ENCODE data around the gene TEX13B. TPM values are rescaled to one million over a fixed set of nuclear protein-coding genes. Genes with fewer than 3 reads are reported as not detected.

TEX13B gene
- total RNA-seq = not detected in 3 replicates
- long read RNA-seq = 0 reads

DNA sequence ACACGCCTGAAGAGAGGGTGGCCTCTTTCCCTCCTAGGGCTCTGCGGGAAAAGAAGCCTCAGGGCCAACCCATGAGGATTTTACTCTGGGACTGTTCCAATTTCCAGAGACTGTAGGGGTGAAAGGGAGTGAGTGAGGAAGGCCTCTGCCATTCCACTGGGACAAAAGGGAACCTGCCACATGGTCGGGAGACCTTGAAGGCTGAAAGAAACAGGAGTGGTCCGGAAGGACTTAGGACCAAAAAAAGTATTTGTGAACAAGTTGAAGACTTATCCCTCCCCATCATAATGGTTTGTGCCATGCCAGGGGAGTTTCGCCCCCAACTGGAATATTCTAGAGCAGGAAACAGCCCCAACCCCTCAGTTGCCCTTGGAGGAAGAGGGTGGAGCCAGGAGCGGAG, at the start of gene TEX13B:
TEX13B (minus strand) TSS at position 15 of the 400 bp plus-strand sequence. CDS start 243 bp downstream, outside the sequence.
- H3K4me1 Mint-ChIP-seq (ENCODE audit: low read depth) = no peaks in the 10 kb centered on the region

DNA sequence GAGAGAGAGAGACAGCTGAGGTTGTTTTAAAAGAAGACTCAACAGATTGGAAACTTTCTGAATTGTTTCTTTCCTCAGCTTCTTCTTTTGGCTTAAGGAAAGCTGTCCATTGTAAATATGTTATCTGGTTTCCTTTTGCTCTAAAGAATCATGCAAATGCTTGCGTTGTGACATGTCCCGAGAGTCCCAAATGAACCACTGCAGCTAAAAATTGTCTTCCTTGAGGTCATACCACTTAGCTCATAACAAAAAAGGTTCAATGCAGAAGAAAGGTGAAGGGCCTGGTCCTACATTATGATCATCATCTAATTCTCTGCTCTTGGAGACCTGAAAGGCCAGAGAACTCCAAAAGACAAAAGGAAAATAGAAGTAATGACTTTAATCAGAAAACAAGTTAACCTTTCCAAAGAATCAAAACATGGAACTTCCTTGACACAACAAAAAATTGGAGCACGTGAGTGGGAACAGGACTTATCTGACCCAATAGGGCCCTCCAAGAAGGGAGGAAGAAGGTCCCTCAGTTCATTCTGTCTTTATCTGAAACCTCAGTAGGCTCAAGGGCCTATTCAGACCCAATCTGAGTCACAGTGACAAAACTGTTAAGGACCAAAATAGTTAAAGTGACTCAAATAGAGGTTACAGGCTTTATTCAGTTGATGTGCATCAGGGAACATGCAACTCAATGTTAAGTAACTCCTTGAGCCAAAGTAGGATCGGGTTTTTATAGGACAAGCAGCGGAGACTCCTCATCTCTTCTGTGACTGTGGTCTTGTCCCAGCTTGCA, 48.0 kb upstream of the TEX13B start:
- TF ChIP-seq CTCF (IDR thresholded peaks at IDR 0.05) = no peak
- Mint-ChIP-seq H3K36me3 (ENCODE audit: low read depth) (no peaks in the 10 kb centered on the region), H3K27ac (ENCODE audit: unreplicated experiment) (no peak overlapping the region), H3K4me3 (ENCODE audit: unreplicated experiment) (no peak overlapping the region), H3K9me3 (ENCODE audit: low read depth) (no peaks in the 10 kb centered on the region), H3K4me1 (ENCODE audit: low read depth) (no peaks in the 10 kb centered on the region), H3K27me3 (ENCODE audit: low read depth) (peaks cover 22% of the 10 kb centered on the region)
- DNase-seq (ENCODE audit: low spot score) = no peak

More for the DNA sequence above, at the start of gene TEX13B:
- Mint-ChIP-seq H3K9me3 (ENCODE audit: low read depth) (no peaks in the 10 kb centered on the region), H3K4me3 (ENCODE audit: unreplicated experiment) (no peak within 1 kb of the TSS), H3K27ac (ENCODE audit: unreplicated experiment) (no peak within 1 kb of the TSS), H3K27me3 (ENCODE audit: low read depth) (peaks cover 12% of the 10 kb centered on the region), H3K36me3 (ENCODE audit: low read depth) (no peaks in the 10 kb centered on the region)
- DNase-seq (ENCODE audit: low spot score) = no peak
- TF ChIP-seq CTCF (IDR thresholded peaks at IDR 0.05) = no peak

DNA sequence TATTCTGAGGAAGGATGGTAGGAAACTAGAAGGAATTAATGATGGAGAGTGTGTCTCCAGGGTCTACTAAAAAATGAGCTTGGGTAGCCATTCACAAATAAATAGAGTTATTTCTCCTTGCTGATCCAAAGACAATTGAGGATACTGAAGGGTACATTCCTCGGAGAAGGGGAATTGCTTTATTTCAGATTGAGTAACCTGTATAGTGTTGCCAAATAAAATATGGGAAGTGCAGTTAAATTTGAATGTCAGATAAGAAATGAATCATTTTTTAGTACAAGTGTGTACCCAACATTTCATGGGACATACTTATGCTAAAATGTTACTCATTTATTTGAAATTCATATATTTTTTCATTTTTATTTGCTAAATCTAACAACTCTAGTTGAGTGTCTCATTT, 46.7 kb upstream of the TEX13B start:
- DNase-seq (ENCODE audit: low spot score) = no peak
- Mint-ChIP-seq H3K27ac (ENCODE audit: unreplicated experiment) (no peak overlapping the region), H3K36me3 (ENCODE audit: low read depth) (no peaks in the 10 kb centered on the region), H3K4me1 (ENCODE audit: low read depth) (no peaks in the 10 kb centered on the region), H3K4me3 (ENCODE audit: unreplicated experiment) (no peak overlapping the region), H3K9me3 (ENCODE audit: low read depth) (no peaks in the 10 kb centered on the region), H3K27me3 (ENCODE audit: low read depth) (peaks cover 29% of the 10 kb centered on the region)
- TF ChIP-seq CTCF (IDR thresholded peaks at IDR 0.05) = no peak

GRCh38 chrX:108025954-108026600, 43.9 kb upstream of the TEX13B start:
- Mint-ChIP-seq H3K4me3 (ENCODE audit: unreplicated experiment) (no peak overlapping the region), H3K27me3 (ENCODE audit: low read depth) (peaks cover 39% of the 10 kb centered on the region), H3K4me1 (ENCODE audit: low read depth) (no peaks in the 10 kb centered on the region), H3K9me3 (ENCODE audit: low read depth) (no peaks in the 10 kb centered on the region), H3K36me3 (ENCODE audit: low read depth) (no peaks in the 10 kb centered on the region), H3K27ac (ENCODE audit: unreplicated experiment) (no peak overlapping the region)
- DNase-seq (ENCODE audit: low spot score) = no peak
- no peak for TF ChIP-seq CTCF (IDR thresholded peaks at IDR 0.05)

GRCh38 chrX:108025376-108025775, 43.2 kb upstream of the TEX13B start:
- DNase-seq (ENCODE audit: low spot score) = no peak
- H3K36me3 Mint-ChIP-seq (ENCODE audit: low read depth) = no peaks in the 10 kb centered on the region
- H3K27ac Mint-ChIP-seq (ENCODE audit: unreplicated experiment) = no peak overlapping the region
- peaks cover 38% of the 10 kb centered on the region for H3K27me3 Mint-ChIP-seq (ENCODE audit: low read depth)
- no peak overlapping the region for H3K4me3 Mint-ChIP-seq (ENCODE audit: unreplicated experiment)
- H3K9me3 Mint-ChIP-seq (ENCODE audit: low read depth) = no peaks in the 10 kb centered on the region
- no peaks in the 10 kb centered on the region for H3K4me1 Mint-ChIP-seq (ENCODE audit: low read depth)
- no peak for TF ChIP-seq CTCF (IDR thresholded peaks at IDR 0.05)

Measured in chondrocyte (in vitro differentiated cells).